Osteoblast (primary cell): ENCODE measurements around the gene AADAT. TPM values are rescaled to one million over a fixed set of nuclear protein-coding genes. Genes with fewer than 3 reads are reported as not detected.

ENCODE experiments used
- DNase-seq: peaks from one replicate; pipeline ENCODE4 v3.0.0; 2011; ENCODE audit warnings: low spot score, mixed read lengths; ENCODE audit not compliant: insufficient read length; ENCODE audit errors: missing footprints
- H2AFZ ChIP-seq: 2 replicates; pipeline ENCODE4 v1.6.0; 2011; ENCODE audit warnings: mild to moderate bottlenecking, low read length
- H3K27ac ChIP-seq: 2 replicates; pipeline ENCODE4 v1.5.1; 2011; ENCODE audit warnings: mild to moderate bottlenecking, low read depth, low read length, moderate library complexity
- H3K27me3 ChIP-seq: 2 replicates; pipeline ENCODE4 v1.6.0; 2012; ENCODE audit warnings: mild to moderate bottlenecking, control low read depth, inconsistent platforms, low read length, moderate library complexity; ENCODE audit not compliant: insufficient read depth
- H3K36me3 ChIP-seq: 2 replicates; pipeline ENCODE4 v1.5.1; 2011; ENCODE audit warnings: mild to moderate bottlenecking, low read length, control low read depth, moderate library complexity; ENCODE audit not compliant: insufficient read depth
- H3K4me1 ChIP-seq: 2 replicates; pipeline ENCODE4 v1.5.1; 2011; ENCODE audit warnings: mild to moderate bottlenecking, low read length, control low read depth, moderate library complexity; ENCODE audit not compliant: insufficient read depth
- H3K4me2 ChIP-seq: 2 replicates; pipeline ENCODE4 v1.6.0; 2011; ENCODE audit warnings: mild to moderate bottlenecking, low read length; ENCODE audit not compliant: insufficient read depth
- H3K4me3 ChIP-seq: fragments of 200-600 bp; sonication (generic); 3 replicates; pipeline ENCODE4 v1.5.1; 2012; ENCODE audit warnings: mild to moderate bottlenecking, low read length, inconsistent platforms; ENCODE audit not compliant: insufficient read depth
- H3K79me2 ChIP-seq: 2 replicates; pipeline ENCODE4 v1.6.0; 2012; ENCODE audit warnings: mild to moderate bottlenecking, low read length, control low read depth, inconsistent platforms; ENCODE audit not compliant: insufficient read depth
- H3K9me3 ChIP-seq: 2 replicates; pipeline ENCODE4 v1.5.1; 2011; ENCODE audit warnings: low read depth, low read length, control low read depth
- H4K20me1 ChIP-seq: 2 replicates; pipeline ENCODE4 v1.6.0; 2012; ENCODE audit warnings: mild to moderate bottlenecking, low read length, control low read depth; ENCODE audit not compliant: insufficient read depth
- total RNA-seq: library from RNA; depleted of rRNA; stranded (reverse); fragments of >200 nt; gene quantifications from 2 replicates; pipeline ENCODE4 v1.2.3, GENCODE V29; 2012
- TF ChIP-seq, protein P1 (sequence below): IDR thresholded peaks from 2 replicates; pipeline ENCODE4 v1.5.1; 2011; ENCODE audit warnings: mild to moderate bottlenecking, low read depth, low read length, moderate library complexity; ENCODE audit errors: extremely low read depth

The AADAT gene
- total RNA-seq, 1 donor, result 4.0 TPM

DNA sequence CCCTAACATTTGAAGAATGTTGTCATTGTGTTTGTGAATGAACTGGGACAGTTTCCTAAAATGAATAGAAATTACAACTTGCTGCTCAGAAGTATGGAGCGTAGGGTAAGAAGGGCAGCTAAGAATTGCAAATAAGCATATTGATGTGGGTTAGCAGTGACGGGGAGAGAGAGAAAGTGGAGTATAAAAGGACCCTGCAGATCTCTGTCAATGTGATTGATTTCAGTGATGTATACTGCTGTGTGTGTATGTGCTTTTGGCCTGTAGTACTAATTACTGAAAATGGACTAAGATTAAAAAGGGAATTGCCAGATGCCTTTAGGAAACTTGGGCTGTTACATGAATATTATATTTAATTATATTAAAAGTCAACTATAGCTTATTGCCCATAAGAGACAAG lies 55.8 kb downstream of the AADAT start:
- H2AFZ ChIP-seq, result no peak overlapping the region
- DNase-seq, result no peak
- H3K79me2 ChIP-seq, result no peaks in the 10 kb centered on the region
- no peak overlapping the region for H3K4me2 ChIP-seq
- H3K27ac ChIP-seq, result no peak overlapping the region
- H3K4me1 ChIP-seq, result no peaks in the 10 kb centered on the region
- H3K9me3 ChIP-seq, result no peaks in the 10 kb centered on the region
- TF ChIP-seq, protein P1, sequence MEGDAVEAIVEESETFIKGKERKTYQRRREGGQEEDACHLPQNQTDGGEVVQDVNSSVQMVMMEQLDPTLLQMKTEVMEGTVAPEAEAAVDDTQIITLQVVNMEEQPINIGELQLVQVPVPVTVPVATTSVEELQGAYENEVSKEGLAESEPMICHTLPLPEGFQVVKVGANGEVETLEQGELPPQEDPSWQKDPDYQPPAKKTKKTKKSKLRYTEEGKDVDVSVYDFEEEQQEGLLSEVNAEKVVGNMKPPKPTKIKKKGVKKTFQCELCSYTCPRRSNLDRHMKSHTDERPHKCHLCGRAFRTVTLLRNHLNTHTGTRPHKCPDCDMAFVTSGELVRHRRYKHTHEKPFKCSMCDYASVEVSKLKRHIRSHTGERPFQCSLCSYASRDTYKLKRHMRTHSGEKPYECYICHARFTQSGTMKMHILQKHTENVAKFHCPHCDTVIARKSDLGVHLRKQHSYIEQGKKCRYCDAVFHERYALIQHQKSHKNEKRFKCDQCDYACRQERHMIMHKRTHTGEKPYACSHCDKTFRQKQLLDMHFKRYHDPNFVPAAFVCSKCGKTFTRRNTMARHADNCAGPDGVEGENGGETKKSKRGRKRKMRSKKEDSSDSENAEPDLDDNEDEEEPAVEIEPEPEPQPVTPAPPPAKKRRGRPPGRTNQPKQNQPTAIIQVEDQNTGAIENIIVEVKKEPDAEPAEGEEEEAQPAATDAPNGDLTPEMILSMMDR, result no peak
- no peaks in the 10 kb centered on the region for H3K36me3 ChIP-seq
- H3K27me3 ChIP-seq, result no peaks in the 10 kb centered on the region
- no peaks in the 10 kb centered on the region for H4K20me1 ChIP-seq
- H3K4me3 ChIP-seq, result no peak overlapping the region

DNA sequence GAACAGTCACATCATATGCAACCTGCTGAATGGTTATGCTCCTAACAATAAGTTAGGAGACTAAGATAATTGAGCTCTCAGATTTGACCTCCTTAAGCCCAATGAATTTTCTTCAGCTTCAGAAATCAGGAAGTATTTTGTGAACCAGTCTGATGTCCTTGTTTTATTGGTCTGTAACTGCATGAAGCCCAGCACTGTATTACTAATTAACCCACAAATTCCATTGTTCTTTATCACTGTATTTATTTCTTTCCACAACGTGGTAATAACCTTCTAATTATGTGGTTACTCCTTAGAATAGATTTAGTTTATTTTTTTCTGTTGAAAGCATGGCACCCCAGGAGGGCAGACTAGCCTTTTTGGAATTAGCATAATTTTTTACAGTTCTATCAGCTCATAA lies 59.6 kb downstream of the AADAT start:
- Histone ChIP-seq H3K4me1 (no peaks in the 10 kb centered on the region), H3K4me2 (no peak overlapping the region), H2AFZ (no peak overlapping the region), H3K27ac (no peak overlapping the region), H3K79me2 (no peaks in the 10 kb centered on the region), H4K20me1 (no peaks in the 10 kb centered on the region), H3K4me3 (no peak overlapping the region), H3K27me3 (peaks cover 13% of the 10 kb centered on the region), H3K36me3 (no peaks in the 10 kb centered on the region), H3K9me3 (no peaks in the 10 kb centered on the region)
- no peak for DNase-seq
- TF ChIP-seq, protein P1, result no peak

DNA sequence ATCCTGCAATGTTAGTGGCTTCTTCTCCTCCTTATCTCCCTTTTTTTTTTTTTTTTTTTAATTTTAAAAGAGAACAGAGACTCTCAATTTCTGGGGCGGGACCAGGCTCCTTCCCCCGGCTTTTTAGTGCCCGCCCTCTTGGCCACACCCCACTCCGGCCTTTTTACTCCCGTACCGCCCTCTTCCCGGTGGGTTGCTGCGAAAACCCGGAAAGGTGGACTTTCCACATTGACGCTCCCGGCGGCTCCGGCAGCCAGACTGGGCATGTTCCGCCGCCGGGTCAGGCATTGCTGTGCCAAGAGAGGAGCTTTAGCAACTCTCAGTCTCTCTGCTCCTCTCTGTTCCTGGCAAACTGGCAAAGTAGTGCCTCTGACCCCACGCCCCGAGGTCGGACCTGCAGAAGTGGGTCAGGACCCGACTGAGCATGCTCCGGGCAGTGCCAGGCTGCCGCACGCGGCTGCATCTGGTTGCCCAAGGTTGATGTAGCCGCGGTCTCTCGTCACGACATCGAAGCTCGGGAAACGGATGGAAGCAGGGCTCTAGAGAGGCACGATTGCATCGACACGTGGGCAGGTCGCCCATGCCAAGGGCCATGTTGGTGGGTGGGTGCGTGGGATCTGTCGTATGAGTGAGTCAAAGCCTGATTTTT lies 62.5 kb downstream of the AADAT start:
- Histone ChIP-seq H4K20me1 (no peaks in the 10 kb centered on the region), H3K4me1 (no peaks in the 10 kb centered on the region), H3K4me2 (peak overlapping the region; percentile 92), H3K9me3 (no peaks in the 10 kb centered on the region), H3K27ac (peak overlapping the region; percentile 54), H3K36me3 (no peaks in the 10 kb centered on the region), H3K4me3 (peak overlapping the region; percentile 82), H2AFZ (peak overlapping the region; percentile 98), H3K79me2 (no peaks in the 10 kb centered on the region), H3K27me3 (peaks cover 21% of the 10 kb centered on the region)
- DNase-seq, result peak; percentile 96
- TF ChIP-seq, protein P1, result no peak

DNA sequence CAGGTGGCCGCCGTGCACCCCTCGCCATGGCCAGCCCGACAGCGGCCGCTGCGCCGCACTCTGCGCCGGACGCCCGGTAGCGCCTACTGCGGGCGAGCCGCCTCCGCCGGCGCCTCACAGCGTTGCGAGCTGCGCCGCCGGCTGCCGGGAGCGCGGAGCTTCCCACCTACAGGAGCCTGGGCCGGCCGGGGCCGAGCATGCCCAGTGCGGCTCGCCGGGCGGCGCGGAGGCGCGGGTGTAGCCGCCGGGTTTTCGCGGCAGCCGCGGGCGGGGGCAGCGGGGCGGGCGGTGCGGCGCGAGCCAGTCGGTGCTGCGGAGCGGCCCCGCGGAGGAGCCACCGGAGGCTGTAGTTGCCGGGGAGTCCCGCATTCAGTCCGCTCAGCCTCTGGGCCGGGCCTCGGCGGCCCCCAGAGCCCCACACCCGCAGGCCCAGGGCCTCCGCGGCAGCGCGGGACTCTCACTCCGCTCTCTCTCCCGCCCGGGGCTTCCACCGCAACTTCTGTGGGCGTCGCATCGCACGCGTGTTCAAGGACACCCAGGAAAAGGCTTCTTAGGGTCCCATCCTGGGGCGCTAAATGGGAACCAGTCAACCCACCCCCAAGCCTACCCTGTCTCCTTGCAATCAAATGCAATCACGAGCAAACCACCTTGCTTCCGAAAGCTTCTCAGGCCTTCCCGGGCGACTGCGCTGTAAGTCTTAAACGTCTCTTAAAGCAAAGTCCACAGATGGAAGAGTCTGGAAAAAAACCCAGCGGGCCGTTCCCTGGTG lies 63.3 kb downstream of the AADAT start, which contains the start of gene MFAP3L:
TSS of gene MFAP3L (minus strand) at position 143 of the 769 bp plus-strand sequence. CDS start 20,518 bp downstream, outside the sequence.
- Histone ChIP-seq H3K4me3 (peak within 1 kb of the TSS; percentile 82), H4K20me1 (no peaks in the 10 kb centered on the region), H3K79me2 (no peaks in the 10 kb centered on the region), H3K9me3 (no peaks in the 10 kb centered on the region), H3K4me2 (peak within 1 kb of the TSS; percentile 92), H2AFZ (peak within 1 kb of the TSS; percentile 98), H3K4me1 (no peaks in the 10 kb centered on the region), H3K27ac (peak within 1 kb of the TSS; percentile 54), H3K27me3 (peaks cover 21% of the 10 kb centered on the region), H3K36me3 (no peaks in the 10 kb centered on the region)
- DNase-seq, result peak; percentile 100
- TF ChIP-seq, protein P1, result no peak
